GM10847 (cell line): ENCODE data around the gene GBP3.

Experiments
- POLR2A ChIP-seq: IDR thresholded peaks from 2 replicates; pipeline ENCODE4 v1.6.1; 2011; ENCODE audit not compliant: insufficient read length; ENCODE audit errors: extremely low read depth

The GBP3 gene

GRCh38 chr1:89041721-89042120 lies 19.1 kb upstream of the GBP3 start:
- no peak for TF ChIP-seq POLR2A

GRCh38 chr1:89041119-89041641 lies 18.5 kb upstream of the GBP3 start:
- TF ChIP-seq POLR2A = no peak

GRCh38 chr1:89040315-89040626 lies 17.6 kb upstream of the GBP3 start:
- no peak for TF ChIP-seq POLR2A

DNA sequence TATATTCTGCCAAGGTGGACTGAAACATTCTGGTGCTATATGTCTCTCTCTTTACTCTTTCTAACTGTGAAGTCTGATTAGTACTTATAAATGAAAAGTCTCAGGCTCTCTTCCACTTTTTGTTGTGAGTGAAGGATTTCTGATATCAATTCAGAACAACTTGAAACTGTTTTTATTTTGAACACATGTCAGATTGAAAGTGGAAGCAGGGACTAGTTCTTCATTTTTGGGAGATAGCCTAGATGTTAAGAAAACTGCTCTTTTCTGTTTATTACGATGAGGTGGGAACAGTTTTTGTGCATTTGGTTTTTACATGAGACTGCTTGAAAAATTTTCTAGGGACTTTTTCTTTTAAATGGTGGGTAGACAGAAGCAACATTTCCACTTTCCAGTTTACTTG lies 14.5 kb upstream of the GBP3 start:
- TF ChIP-seq POLR2A = no peak

GRCh38 chr1:89035080-89035479 lies 12.4 kb upstream of the GBP3 start:
- no peak for TF ChIP-seq POLR2A

DNA sequence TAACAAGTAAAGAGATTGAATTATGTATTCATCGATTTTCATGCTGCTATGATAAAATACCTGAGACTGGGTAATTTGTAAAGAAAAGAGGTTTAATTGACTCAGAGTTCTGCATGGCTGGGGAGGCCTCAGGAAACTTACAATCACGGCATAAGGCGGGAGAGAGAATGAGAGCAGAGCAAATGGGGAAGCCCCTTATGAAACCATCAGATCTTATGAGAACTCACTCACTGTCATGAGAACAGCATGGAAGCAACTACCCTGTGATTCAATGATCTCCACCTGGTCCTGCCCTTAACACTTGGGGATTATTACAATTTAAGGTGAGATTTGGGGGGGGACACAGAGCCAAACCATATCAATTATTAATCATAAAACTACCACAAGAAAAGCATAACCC lies 3.3 kb upstream of the GBP3 start:
- no peak for TF ChIP-seq POLR2A

DNA sequence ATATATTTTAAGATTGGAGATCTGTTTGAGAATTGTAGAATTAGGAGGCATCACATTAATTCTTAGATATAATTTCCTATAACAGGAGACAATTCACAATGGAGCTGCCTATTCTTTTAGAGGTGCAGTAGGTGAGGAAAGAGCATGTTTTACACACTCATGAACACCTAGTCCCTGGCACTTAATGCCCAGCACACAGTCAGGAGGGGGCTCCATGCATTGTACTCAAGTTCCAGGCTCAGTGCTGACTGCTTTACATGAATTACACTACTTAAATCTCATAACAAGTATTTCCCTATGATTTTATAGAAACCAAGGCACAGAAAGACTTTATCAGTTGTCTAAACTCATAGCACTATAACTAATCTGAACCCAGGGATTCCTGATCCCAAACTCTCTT lies 360 bp upstream of the GBP3 start:
- TF ChIP-seq POLR2A = no peak

- no peak for TF ChIP-seq POLR2A
Observed at GRCh38 chr1:89008511-89008910, 14.2 kb downstream of the GBP3 start.

DNA sequence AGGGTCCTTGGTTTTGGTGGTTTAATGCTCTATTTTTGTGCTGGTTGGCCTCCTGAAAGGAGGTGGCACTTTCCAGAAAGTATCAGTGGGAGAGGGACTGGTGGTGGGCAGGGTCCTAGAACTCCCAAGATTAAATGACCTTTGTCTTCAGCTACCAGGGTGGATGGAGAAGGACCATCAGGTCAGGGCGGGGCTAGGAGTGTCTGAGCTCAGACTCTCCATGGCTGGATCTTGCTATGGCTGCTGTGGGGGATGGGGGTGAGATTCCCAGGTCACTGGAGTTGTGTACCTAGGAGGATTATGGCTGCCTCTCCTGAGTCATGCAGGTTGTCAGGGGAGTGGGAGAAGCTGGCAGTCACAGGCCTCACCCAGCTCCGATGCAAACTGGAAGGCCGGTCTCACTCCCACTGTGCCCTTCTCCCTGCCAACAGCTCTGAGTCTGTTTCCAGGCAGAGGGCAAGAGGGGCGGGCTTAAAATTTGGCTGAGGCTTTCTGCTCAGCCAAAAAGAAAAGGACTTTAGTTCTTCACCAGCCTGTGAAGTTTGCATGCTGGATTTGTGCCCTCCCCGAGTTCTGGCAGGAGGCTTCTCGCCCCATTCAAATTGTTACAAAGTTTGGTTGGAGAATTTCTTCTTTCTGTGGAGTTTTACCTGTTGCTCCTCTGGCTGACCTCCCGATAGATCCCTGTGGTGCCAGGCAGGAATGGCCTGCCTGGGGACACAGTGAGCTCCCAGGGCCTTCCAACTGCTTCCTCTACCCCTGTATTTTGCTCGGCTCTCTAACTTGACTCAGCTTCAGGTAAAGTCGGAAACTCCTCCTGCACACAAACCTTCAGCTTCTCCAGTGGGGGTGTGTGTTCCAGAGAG lies 17.1 kb downstream of the GBP3 start:
- no peak for TF ChIP-seq POLR2A

- TF ChIP-seq POLR2A = no peak
Observed at GRCh38 chr1:89001510-89001909, 21.2 kb downstream of the GBP3 start.

DNA sequence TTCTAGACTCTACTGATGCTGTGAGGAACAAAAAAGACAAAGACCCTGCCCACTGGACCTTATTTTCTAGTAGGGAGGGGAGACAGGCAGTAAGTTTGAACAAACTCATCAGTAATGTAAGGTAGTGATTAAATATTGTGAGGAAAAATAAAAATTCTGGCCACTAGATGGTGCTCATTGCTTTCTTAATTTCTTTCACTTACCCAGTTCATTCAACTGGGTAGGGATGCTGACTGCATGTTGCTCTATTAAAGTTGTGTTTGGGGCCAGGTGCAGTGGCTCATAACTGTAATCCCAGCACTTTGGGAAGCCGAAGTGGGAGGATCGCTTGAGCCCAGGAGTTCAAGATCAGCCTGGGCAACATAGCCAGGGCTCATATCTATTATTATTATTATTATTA lies 23.9 kb downstream of the GBP3 start:
- no peak for TF ChIP-seq POLR2A

GRCh38 chr1:88990426-88990825 lies 32.2 kb downstream of the GBP3 start:
- no peak for TF ChIP-seq POLR2A

DNA sequence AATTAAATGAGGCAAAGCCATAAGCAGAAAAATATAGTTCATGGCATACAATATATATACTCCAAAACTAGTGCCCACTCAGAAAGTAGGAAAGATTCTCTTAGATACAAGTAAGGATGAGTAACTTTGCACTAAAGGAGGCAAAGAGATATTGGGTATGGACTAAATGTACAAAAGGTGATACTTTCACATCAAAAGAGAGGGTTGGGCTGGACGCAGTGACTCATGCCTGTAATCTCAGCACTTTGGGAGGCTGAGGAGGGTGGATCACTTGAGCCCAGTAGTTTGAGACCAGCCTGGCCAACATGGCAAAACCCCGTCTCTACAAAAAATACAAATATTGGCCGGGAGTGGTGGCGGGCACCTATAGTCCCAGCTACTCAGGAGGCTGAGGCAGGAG lies 37.0 kb downstream of the GBP3 start:
- no peak for TF ChIP-seq POLR2A

DNA sequence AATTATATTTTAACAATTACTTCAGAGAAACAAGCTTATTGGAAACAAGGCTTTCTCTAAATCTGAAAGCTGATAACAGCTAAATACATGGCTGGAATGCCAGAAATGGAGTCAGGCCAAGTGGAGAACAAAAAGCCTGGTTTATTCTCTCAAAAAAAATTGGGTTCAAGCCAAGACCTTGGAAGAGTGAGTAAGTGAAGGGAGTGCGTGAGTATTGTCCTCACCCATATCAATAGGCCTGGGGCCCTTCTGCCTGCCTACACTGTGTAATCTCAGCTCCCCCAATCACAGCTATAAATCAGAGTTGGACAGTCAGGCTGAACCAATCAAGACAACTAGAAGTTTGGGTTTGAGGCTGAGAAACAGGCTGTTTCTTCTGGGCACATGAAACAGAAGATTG lies 37.6 kb downstream of the GBP3 start:
- no peak for TF ChIP-seq POLR2A

GRCh38 chr1:88984569-88984968 lies 38.1 kb downstream of the GBP3 start:
- TF ChIP-seq POLR2A = no peak

GRCh38 chr1:88983791-88984559 lies 38.7 kb downstream of the GBP3 start:
- TF ChIP-seq POLR2A = no peak
